ENCODE results near the gene PHEX.

The PHEX gene

GRCh38 chrX:22193851-22194659 lies 161.9 kb downstream of the PHEX start:
- Histone ChIP-seq H3K36me3 (ENCODE audit: control insufficient read depth in 1 of 2, insufficient read depth in 2 of 2, low read length in 2 of 2) (no peaks in the 10 kb centered on the region), H3K27ac (ENCODE audit: low read length) (no peak overlapping the region), H3K9me3 (ENCODE audit: control insufficient read depth in 1 of 2, low read length in 2 of 2) (no peaks in the 10 kb centered on the region), H3K4me1 (ENCODE audit: control insufficient read depth in 1 of 2, insufficient read depth in 2 of 2, low read length in 2 of 2) (no peaks in the 10 kb centered on the region), H3K4me3 (ENCODE audit: low read depth in 1 of 2, low read length in 2 of 2) (no peak overlapping the region), H3K27me3 (ENCODE audit: low read depth, low read length) (no peaks in the 10 kb centered on the region)

GRCh38 chrX:22194660-22194945 lies 162.5 kb downstream of the PHEX start:
- no peak overlapping the region for H3K27ac ChIP-seq (ENCODE audit: low read length)
- H3K4me3 ChIP-seq (ENCODE audit: low read depth in 1 of 2, low read length in 2 of 2): no peak overlapping the region
- no peaks in the 10 kb centered on the region for H3K4me1 ChIP-seq (ENCODE audit: control insufficient read depth in 1 of 2, insufficient read depth in 2 of 2, low read length in 2 of 2)
- H3K27me3 ChIP-seq (ENCODE audit: low read depth, low read length): no peaks in the 10 kb centered on the region
- no peaks in the 10 kb centered on the region for H3K36me3 ChIP-seq (ENCODE audit: control insufficient read depth in 1 of 2, insufficient read depth in 2 of 2, low read length in 2 of 2)
- no peaks in the 10 kb centered on the region for H3K9me3 ChIP-seq (ENCODE audit: control insufficient read depth in 1 of 2, low read length in 2 of 2)

GRCh38 chrX:22196149-22196548 lies 164.0 kb downstream of the PHEX start:
- H3K27ac ChIP-seq (ENCODE audit: low read length): no peak overlapping the region
- no peaks in the 10 kb centered on the region for H3K27me3 ChIP-seq (ENCODE audit: low read depth, low read length)
- H3K36me3 ChIP-seq (ENCODE audit: control insufficient read depth in 1 of 2, insufficient read depth in 2 of 2, low read length in 2 of 2): no peaks in the 10 kb centered on the region
- no peak overlapping the region for H3K4me3 ChIP-seq (ENCODE audit: low read depth in 1 of 2, low read length in 2 of 2)
- no peaks in the 10 kb centered on the region for H3K9me3 ChIP-seq (ENCODE audit: control insufficient read depth in 1 of 2, low read length in 2 of 2)
- no peaks in the 10 kb centered on the region for H3K4me1 ChIP-seq (ENCODE audit: control insufficient read depth in 1 of 2, insufficient read depth in 2 of 2, low read length in 2 of 2)

- H3K4me1 ChIP-seq (ENCODE audit: control insufficient read depth in 1 of 2, insufficient read depth in 2 of 2, low read length in 2 of 2): no peaks in the 10 kb centered on the region
- no peak overlapping the region for H3K4me3 ChIP-seq (ENCODE audit: low read depth in 1 of 2, low read length in 2 of 2)
- H3K27me3 ChIP-seq (ENCODE audit: low read depth, low read length): no peaks in the 10 kb centered on the region
- H3K27ac ChIP-seq (ENCODE audit: low read length): no peak overlapping the region
- H3K36me3 ChIP-seq (ENCODE audit: control insufficient read depth in 1 of 2, insufficient read depth in 2 of 2, low read length in 2 of 2): no peaks in the 10 kb centered on the region
- H3K9me3 ChIP-seq (ENCODE audit: control insufficient read depth in 1 of 2, low read length in 2 of 2): no peaks in the 10 kb centered on the region
These were observed 170.1 kb downstream of the PHEX start for GRCh38 chrX:22202251-22202650.

- H3K27me3 ChIP-seq (ENCODE audit: low read depth, low read length): no peaks in the 10 kb centered on the region
- no peaks in the 10 kb centered on the region for H3K9me3 ChIP-seq (ENCODE audit: control insufficient read depth in 1 of 2, low read length in 2 of 2)
- no peak overlapping the region for H3K4me3 ChIP-seq (ENCODE audit: low read depth in 1 of 2, low read length in 2 of 2)
- no peaks in the 10 kb centered on the region for H3K36me3 ChIP-seq (ENCODE audit: control insufficient read depth in 1 of 2, insufficient read depth in 2 of 2, low read length in 2 of 2)
- H3K27ac ChIP-seq (ENCODE audit: low read length): no peak overlapping the region
- H3K4me1 ChIP-seq (ENCODE audit: control insufficient read depth in 1 of 2, insufficient read depth in 2 of 2, low read length in 2 of 2): no peaks in the 10 kb centered on the region
These were observed 171.1 kb downstream of the PHEX start for GRCh38 chrX:22203186-22203585.

- Histone ChIP-seq H3K9me3 (ENCODE audit: control insufficient read depth in 1 of 2, low read length in 2 of 2) (no peaks in the 10 kb centered on the region), H3K4me1 (ENCODE audit: control insufficient read depth in 1 of 2, insufficient read depth in 2 of 2, low read length in 2 of 2) (no peaks in the 10 kb centered on the region), H3K27ac (ENCODE audit: low read length) (no peak overlapping the region)
These were observed 174.7 kb downstream of the PHEX start for GRCh38 chrX:22206781-22207180.

GRCh38 chrX:22220941-22221340 lies 188.8 kb downstream of the PHEX start:
- H3K9me3 ChIP-seq (ENCODE audit: control insufficient read depth in 1 of 2, low read length in 2 of 2): no peaks in the 10 kb centered on the region
- no peaks in the 10 kb centered on the region for H3K27me3 ChIP-seq (ENCODE audit: low read depth, low read length)
- no peaks in the 10 kb centered on the region for H3K4me1 ChIP-seq (ENCODE audit: control insufficient read depth in 1 of 2, insufficient read depth in 2 of 2, low read length in 2 of 2)
- H3K27ac ChIP-seq (ENCODE audit: low read length): no peak overlapping the region
- no peak overlapping the region for H3K4me3 ChIP-seq (ENCODE audit: low read depth in 1 of 2, low read length in 2 of 2)
- no peaks in the 10 kb centered on the region for H3K36me3 ChIP-seq (ENCODE audit: control insufficient read depth in 1 of 2, insufficient read depth in 2 of 2, low read length in 2 of 2)

More at GRCh38 chrX:22206781-22207180, 174.7 kb downstream of the PHEX start:
- Histone ChIP-seq H3K4me3 (ENCODE audit: low read depth in 1 of 2, low read length in 2 of 2) (no peak overlapping the region), H3K36me3 (ENCODE audit: control insufficient read depth in 1 of 2, insufficient read depth in 2 of 2, low read length in 2 of 2) (no peaks in the 10 kb centered on the region), H3K27me3 (ENCODE audit: low read depth, low read length) (no peaks in the 10 kb centered on the region)

GRCh38 chrX:22234380-22234779 lies 202.3 kb downstream of the PHEX start:
- Histone ChIP-seq H3K9me3 (ENCODE audit: control insufficient read depth in 1 of 2, low read length in 2 of 2) (no peaks in the 10 kb centered on the region), H3K36me3 (ENCODE audit: control insufficient read depth in 1 of 2, insufficient read depth in 2 of 2, low read length in 2 of 2) (no peaks in the 10 kb centered on the region), H3K27ac (ENCODE audit: low read length) (no peak overlapping the region), H3K4me3 (ENCODE audit: low read depth in 1 of 2, low read length in 2 of 2) (no peak overlapping the region), H3K4me1 (ENCODE audit: control insufficient read depth in 1 of 2, insufficient read depth in 2 of 2, low read length in 2 of 2) (no peaks in the 10 kb centered on the region), H3K27me3 (ENCODE audit: low read depth, low read length) (no peaks in the 10 kb centered on the region)

GRCh38 chrX:22237479-22237878 lies 205.4 kb downstream of the PHEX start:
- Histone ChIP-seq H3K4me1 (ENCODE audit: control insufficient read depth in 1 of 2, insufficient read depth in 2 of 2, low read length in 2 of 2) (no peaks in the 10 kb centered on the region), H3K27ac (ENCODE audit: low read length) (no peak overlapping the region), H3K27me3 (ENCODE audit: low read depth, low read length) (no peaks in the 10 kb centered on the region), H3K36me3 (ENCODE audit: control insufficient read depth in 1 of 2, insufficient read depth in 2 of 2, low read length in 2 of 2) (no peaks in the 10 kb centered on the region), H3K9me3 (ENCODE audit: control insufficient read depth in 1 of 2, low read length in 2 of 2) (no peaks in the 10 kb centered on the region), H3K4me3 (ENCODE audit: low read depth in 1 of 2, low read length in 2 of 2) (no peak overlapping the region)

GRCh38 chrX:22246620-22247019 lies 214.5 kb downstream of the PHEX start:
- H3K4me1 ChIP-seq (ENCODE audit: control insufficient read depth in 1 of 2, insufficient read depth in 2 of 2, low read length in 2 of 2): no peaks in the 10 kb centered on the region
- no peak overlapping the region for H3K27ac ChIP-seq (ENCODE audit: low read length)
- H3K27me3 ChIP-seq (ENCODE audit: low read depth, low read length): no peaks in the 10 kb centered on the region
- H3K4me3 ChIP-seq (ENCODE audit: low read depth in 1 of 2, low read length in 2 of 2): no peak overlapping the region
- H3K9me3 ChIP-seq (ENCODE audit: control insufficient read depth in 1 of 2, low read length in 2 of 2): no peaks in the 10 kb centered on the region
- H3K36me3 ChIP-seq (ENCODE audit: control insufficient read depth in 1 of 2, insufficient read depth in 2 of 2, low read length in 2 of 2): no peaks in the 10 kb centered on the region

- Histone ChIP-seq H3K4me3 (ENCODE audit: low read depth in 1 of 2, low read length in 2 of 2) (no peak overlapping the region), H3K9me3 (ENCODE audit: control insufficient read depth in 1 of 2, low read length in 2 of 2) (no peaks in the 10 kb centered on the region), H3K36me3 (ENCODE audit: control insufficient read depth in 1 of 2, insufficient read depth in 2 of 2, low read length in 2 of 2) (no peaks in the 10 kb centered on the region), H3K4me1 (ENCODE audit: control insufficient read depth in 1 of 2, insufficient read depth in 2 of 2, low read length in 2 of 2) (no peaks in the 10 kb centered on the region), H3K27me3 (ENCODE audit: low read depth, low read length) (no peaks in the 10 kb centered on the region), H3K27ac (ENCODE audit: low read length) (no peak overlapping the region)
These were observed 215.0 kb downstream of the PHEX start for GRCh38 chrX:22247169-22247568.

- H3K4me3 ChIP-seq (ENCODE audit: low read depth in 1 of 2, low read length in 2 of 2): no peak overlapping the region
- H3K4me1 ChIP-seq (ENCODE audit: control insufficient read depth in 1 of 2, insufficient read depth in 2 of 2, low read length in 2 of 2): no peaks in the 10 kb centered on the region
- H3K36me3 ChIP-seq (ENCODE audit: control insufficient read depth in 1 of 2, insufficient read depth in 2 of 2, low read length in 2 of 2): no peaks in the 10 kb centered on the region
- no peaks in the 10 kb centered on the region for H3K9me3 ChIP-seq (ENCODE audit: control insufficient read depth in 1 of 2, low read length in 2 of 2)
- H3K27ac ChIP-seq (ENCODE audit: low read length): no peak overlapping the region
- H3K27me3 ChIP-seq (ENCODE audit: low read depth, low read length): no peaks in the 10 kb centered on the region
These were observed 216.3 kb downstream of the PHEX start for GRCh38 chrX:22248401-22248800.

All from muscle layer of duodenum (tissue), 2 donors.